ENCODE results near the gene LBP. TPM values are rescaled to one million over a fixed set of nuclear protein-coding genes. Genes with fewer than 3 reads are reported as not detected.

LBP gene
- total and polyA plus RNA-seq, 4 donors: not detected

DNA sequence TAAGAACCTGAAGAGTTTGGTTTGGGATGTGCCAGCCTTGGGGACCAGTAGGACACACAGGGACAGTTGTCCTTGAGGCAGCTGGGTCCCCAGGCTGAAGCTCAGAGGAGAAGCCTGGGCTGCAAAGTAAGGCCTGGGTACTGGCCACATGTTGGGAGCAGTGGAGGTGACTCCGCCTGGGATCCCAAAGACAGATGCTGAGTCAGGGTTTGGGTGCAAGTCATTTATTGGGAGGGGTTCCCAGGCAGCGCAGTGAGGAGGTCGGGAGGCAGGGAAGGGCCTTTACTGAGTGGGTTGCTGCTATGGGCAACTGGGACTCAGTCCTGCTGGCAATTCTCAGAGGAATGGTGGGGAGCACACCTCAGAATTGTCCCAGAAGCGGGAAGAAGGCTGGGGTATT is 29.9 kb upstream of the LBP start:
- DNase-seq (ENCODE audit: low read depth in 4 of 6, low spot score in 6 of 6): no peak
- H3K4me1 ChIP-seq (ENCODE audit: control insufficient read depth, insufficient read depth, low read length): no peaks in the 10 kb centered on the region
- WGBS (ENCODE audit: insufficient coverage): 93% methylated on average over 3 of the region's 4 CpGs
- no peak overlapping the region for H3K27ac ChIP-seq (ENCODE audit: low read depth, low read length)
- no peak overlapping the region for H3K4me3 ChIP-seq (ENCODE audit: low read depth, low read length)
- H3K36me3 ChIP-seq (ENCODE audit: control insufficient read depth, insufficient read depth, low read length): no peaks in the 10 kb centered on the region
- H3K27me3 ChIP-seq (ENCODE audit: control insufficient read depth, insufficient read depth, low read length): no peaks in the 10 kb centered on the region
- H3K9me3 ChIP-seq (ENCODE audit: control insufficient read depth, insufficient read depth, low read length): no peaks in the 10 kb centered on the region

DNA sequence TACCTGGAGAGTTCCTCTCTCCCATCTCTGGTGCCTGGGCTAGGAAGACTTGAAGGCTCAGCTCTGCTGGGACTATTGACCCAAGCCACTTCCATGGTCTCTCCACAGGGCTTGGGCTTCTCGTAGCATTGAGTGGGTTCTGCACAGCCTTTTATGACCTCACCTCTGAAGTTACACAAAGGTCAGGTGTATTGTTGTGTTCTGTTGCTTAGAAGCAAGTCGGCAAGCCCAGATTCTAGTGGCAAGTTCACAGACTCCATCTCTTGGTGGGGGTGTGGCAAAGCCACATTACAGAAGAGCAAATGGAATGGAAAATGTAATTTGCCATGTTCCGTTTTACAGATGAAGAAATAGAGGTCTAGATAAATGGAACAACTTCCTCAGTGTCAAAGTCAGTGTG is 28.9 kb upstream of the LBP start:
- DNase-seq (ENCODE audit: low read depth in 4 of 6, low spot score in 6 of 6): no peak
- WGBS (ENCODE audit: insufficient coverage): 77% methylated on average over 2 of the region's 3 CpGs

GRCh38 chr20:38320221-38320620 is 26.1 kb upstream of the LBP start:
- Histone ChIP-seq H3K4me1 (ENCODE audit: control insufficient read depth, insufficient read depth, low read length) (no peaks in the 10 kb centered on the region), H3K9me3 (ENCODE audit: control insufficient read depth, insufficient read depth, low read length) (no peaks in the 10 kb centered on the region), H3K27ac (ENCODE audit: low read depth, low read length) (no peak overlapping the region), H3K27me3 (ENCODE audit: control insufficient read depth, insufficient read depth, low read length) (no peaks in the 10 kb centered on the region), H3K4me3 (ENCODE audit: low read depth, low read length) (no peak overlapping the region), H3K36me3 (ENCODE audit: control insufficient read depth, insufficient read depth, low read length) (no peaks in the 10 kb centered on the region)
- DNase-seq (ENCODE audit: low read depth in 4 of 6, low spot score in 6 of 6): no peak
- 74% methylated on average over 6 of the region's 6 CpGs for WGBS (ENCODE audit: insufficient coverage)

More for the DNA sequence above, 28.9 kb upstream of the LBP start:
- no peaks in the 10 kb centered on the region for H3K27me3 ChIP-seq (ENCODE audit: control insufficient read depth, insufficient read depth, low read length)
- H3K4me3 ChIP-seq (ENCODE audit: low read depth, low read length): no peak overlapping the region
- H3K36me3 ChIP-seq (ENCODE audit: control insufficient read depth, insufficient read depth, low read length): no peaks in the 10 kb centered on the region
- H3K9me3 ChIP-seq (ENCODE audit: control insufficient read depth, insufficient read depth, low read length): no peaks in the 10 kb centered on the region
- no peak overlapping the region for H3K27ac ChIP-seq (ENCODE audit: low read depth, low read length)
- no peaks in the 10 kb centered on the region for H3K4me1 ChIP-seq (ENCODE audit: control insufficient read depth, insufficient read depth, low read length)

DNA sequence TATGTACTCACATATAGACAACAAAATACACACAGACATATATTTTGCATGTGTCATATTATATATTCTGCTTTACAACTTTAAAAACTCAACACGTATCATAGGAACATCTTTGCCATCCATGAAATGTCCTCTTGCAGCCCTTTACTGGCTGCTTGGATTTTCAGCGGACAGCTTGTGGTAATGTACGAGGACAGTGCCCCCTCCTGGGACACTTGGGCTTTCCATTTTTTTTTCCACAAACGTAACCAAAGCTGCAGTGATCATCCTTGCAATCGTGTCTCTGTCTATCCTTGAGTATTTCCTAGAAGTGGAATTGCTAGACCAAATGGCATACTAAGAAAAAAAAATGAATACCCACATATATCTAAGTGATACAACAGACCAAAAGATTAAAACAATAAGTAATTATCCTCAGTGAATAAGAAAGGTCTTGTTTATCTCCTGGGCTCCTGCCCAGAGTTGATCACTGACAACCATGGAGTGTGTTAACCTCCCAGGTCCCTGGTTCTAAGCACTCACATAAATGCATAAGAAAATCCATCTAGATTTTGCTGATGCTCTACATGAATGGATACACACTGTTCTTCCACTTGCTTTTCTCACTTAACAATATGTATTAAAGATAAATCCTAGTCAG is 24.2 kb upstream of the LBP start:
- Histone ChIP-seq H3K27ac (ENCODE audit: low read depth, low read length) (no peak overlapping the region), H3K27me3 (ENCODE audit: control insufficient read depth, insufficient read depth, low read length) (no peaks in the 10 kb centered on the region), H3K36me3 (ENCODE audit: control insufficient read depth, insufficient read depth, low read length) (no peaks in the 10 kb centered on the region), H3K4me1 (ENCODE audit: control insufficient read depth, insufficient read depth, low read length) (no peaks in the 10 kb centered on the region), H3K9me3 (ENCODE audit: control insufficient read depth, insufficient read depth, low read length) (no peaks in the 10 kb centered on the region), H3K4me3 (ENCODE audit: low read depth, low read length) (no peak overlapping the region)
- peak in 3 of 6 donors; percentile 53 to 90 (median 85) for DNase-seq (ENCODE audit: low read depth in 4 of 6, low spot score in 6 of 6)
- WGBS (ENCODE audit: insufficient coverage): 17% methylated on average over 1 of the region's 5 CpGs

DNA sequence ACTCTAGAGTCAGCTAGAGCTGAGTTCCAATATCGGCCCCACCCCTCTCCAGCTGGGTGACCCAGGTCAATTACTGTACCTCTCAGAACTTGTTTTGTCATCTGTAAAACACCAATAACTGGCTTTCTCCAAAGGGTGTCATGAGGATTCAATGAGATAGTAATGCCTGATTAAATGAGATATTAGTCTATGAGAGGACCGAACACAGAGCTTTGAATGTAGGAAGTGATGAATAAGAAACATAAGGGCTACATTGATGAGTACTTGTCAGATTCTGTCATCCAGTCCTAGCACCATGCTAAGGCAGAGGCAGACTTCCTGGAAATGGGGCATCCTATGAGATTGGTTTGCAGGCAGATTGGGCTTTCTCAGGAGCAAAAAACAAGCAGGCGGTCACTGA is 22.1 kb upstream of the LBP start:
- WGBS (ENCODE audit: insufficient coverage): 91% methylated on average over 2 of the region's 3 CpGs
- DNase-seq (ENCODE audit: low read depth in 4 of 6, low spot score in 6 of 6): no peak
- Histone ChIP-seq H3K36me3 (ENCODE audit: control insufficient read depth, insufficient read depth, low read length) (no peaks in the 10 kb centered on the region), H3K27me3 (ENCODE audit: control insufficient read depth, insufficient read depth, low read length) (no peaks in the 10 kb centered on the region), H3K9me3 (ENCODE audit: control insufficient read depth, insufficient read depth, low read length) (no peaks in the 10 kb centered on the region), H3K4me1 (ENCODE audit: control insufficient read depth, insufficient read depth, low read length) (no peaks in the 10 kb centered on the region), H3K4me3 (ENCODE audit: low read depth, low read length) (no peak overlapping the region), H3K27ac (ENCODE audit: low read depth, low read length) (no peak overlapping the region)

- no peaks in the 10 kb centered on the region for H3K36me3 ChIP-seq (ENCODE audit: control insufficient read depth, insufficient read depth, low read length)
- H3K4me3 ChIP-seq (ENCODE audit: low read depth, low read length): no peak overlapping the region
- DNase-seq (ENCODE audit: low read depth in 4 of 6, low spot score in 6 of 6): no peak
- 89% methylated on average over 1 of the region's 3 CpGs for WGBS (ENCODE audit: insufficient coverage)
- no peaks in the 10 kb centered on the region for H3K4me1 ChIP-seq (ENCODE audit: control insufficient read depth, insufficient read depth, low read length)
- H3K27me3 ChIP-seq (ENCODE audit: control insufficient read depth, insufficient read depth, low read length): no peaks in the 10 kb centered on the region
- H3K9me3 ChIP-seq (ENCODE audit: control insufficient read depth, insufficient read depth, low read length): no peaks in the 10 kb centered on the region
- H3K27ac ChIP-seq (ENCODE audit: low read depth, low read length): no peak overlapping the region
These were observed 21.1 kb upstream of the LBP start for GRCh38 chr20:38325167-38325566.

DNA sequence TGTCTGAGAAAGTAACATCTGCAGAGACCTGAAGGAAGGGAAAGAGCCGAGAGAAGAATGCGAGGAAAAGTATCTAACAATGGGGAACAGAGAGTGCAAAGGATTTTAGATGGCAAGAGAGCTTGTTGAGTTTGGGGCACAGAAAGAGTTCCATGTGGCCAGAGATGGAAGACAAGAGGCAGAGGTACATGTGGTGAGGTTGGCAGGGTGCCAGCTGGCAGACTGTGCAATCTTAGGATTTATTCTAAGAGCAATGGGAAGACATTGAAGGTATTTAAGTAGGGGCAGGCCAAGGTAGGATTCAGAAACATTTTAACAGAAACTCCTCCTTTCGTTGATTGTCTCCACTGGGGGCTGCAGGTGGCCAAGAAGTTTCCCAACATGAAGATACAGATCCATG is 20.4 kb upstream of the LBP start:
- H3K9me3 ChIP-seq (ENCODE audit: control insufficient read depth, insufficient read depth, low read length): no peaks in the 10 kb centered on the region
- no peak overlapping the region for H3K4me3 ChIP-seq (ENCODE audit: low read depth, low read length)
- no peak overlapping the region for H3K27ac ChIP-seq (ENCODE audit: low read depth, low read length)
- H3K36me3 ChIP-seq (ENCODE audit: control insufficient read depth, insufficient read depth, low read length): no peaks in the 10 kb centered on the region
- no peak for DNase-seq (ENCODE audit: low read depth in 4 of 6, low spot score in 6 of 6)
- H3K4me1 ChIP-seq (ENCODE audit: control insufficient read depth, insufficient read depth, low read length): no peaks in the 10 kb centered on the region
- H3K27me3 ChIP-seq (ENCODE audit: control insufficient read depth, insufficient read depth, low read length): no peaks in the 10 kb centered on the region
- WGBS (ENCODE audit: insufficient coverage): 91% methylated on average over 3 of the region's 3 CpGs

GRCh38 chr20:38326309-38326708 is 20.0 kb upstream of the LBP start:
- Histone ChIP-seq H3K27ac (ENCODE audit: low read depth, low read length) (no peak overlapping the region), H3K4me1 (ENCODE audit: control insufficient read depth, insufficient read depth, low read length) (no peaks in the 10 kb centered on the region), H3K9me3 (ENCODE audit: control insufficient read depth, insufficient read depth, low read length) (no peaks in the 10 kb centered on the region), H3K36me3 (ENCODE audit: control insufficient read depth, insufficient read depth, low read length) (no peaks in the 10 kb centered on the region), H3K27me3 (ENCODE audit: control insufficient read depth, insufficient read depth, low read length) (no peaks in the 10 kb centered on the region), H3K4me3 (ENCODE audit: low read depth, low read length) (no peak overlapping the region)
- 79% methylated on average over 7 of the region's 7 CpGs for WGBS (ENCODE audit: insufficient coverage)
- no peak for DNase-seq (ENCODE audit: low read depth in 4 of 6, low spot score in 6 of 6)

GRCh38 chr20:38330638-38331037 is 15.6 kb upstream of the LBP start:
- no peaks in the 10 kb centered on the region for H3K27me3 ChIP-seq (ENCODE audit: control insufficient read depth, insufficient read depth, low read length)
- WGBS (ENCODE audit: insufficient coverage): 75% methylated on average over 2 of the region's 3 CpGs
- H3K4me1 ChIP-seq (ENCODE audit: control insufficient read depth, insufficient read depth, low read length): no peaks in the 10 kb centered on the region
- no peak for DNase-seq (ENCODE audit: low read depth in 4 of 6, low spot score in 6 of 6)
- H3K9me3 ChIP-seq (ENCODE audit: control insufficient read depth, insufficient read depth, low read length): no peaks in the 10 kb centered on the region
- no peak overlapping the region for H3K4me3 ChIP-seq (ENCODE audit: low read depth, low read length)
- no peak overlapping the region for H3K27ac ChIP-seq (ENCODE audit: low read depth, low read length)
- H3K36me3 ChIP-seq (ENCODE audit: control insufficient read depth, insufficient read depth, low read length): no peaks in the 10 kb centered on the region

GRCh38 chr20:38331245-38331644 is 15.0 kb upstream of the LBP start:
- no peaks in the 10 kb centered on the region for H3K9me3 ChIP-seq (ENCODE audit: control insufficient read depth, insufficient read depth, low read length)
- H3K27ac ChIP-seq (ENCODE audit: low read depth, low read length): no peak overlapping the region
- H3K36me3 ChIP-seq (ENCODE audit: control insufficient read depth, insufficient read depth, low read length): no peaks in the 10 kb centered on the region
- peaks cover 5% of the 10 kb centered on the region for H3K4me1 ChIP-seq (ENCODE audit: control insufficient read depth, insufficient read depth, low read length)
- DNase-seq (ENCODE audit: low read depth in 4 of 6, low spot score in 6 of 6): no peak
- H3K4me3 ChIP-seq (ENCODE audit: low read depth, low read length): no peak overlapping the region
- no peaks in the 10 kb centered on the region for H3K27me3 ChIP-seq (ENCODE audit: control insufficient read depth, insufficient read depth, low read length)
